ENCODE measurements around the gene ROBO2. TPM values are rescaled to one million over a fixed set of nuclear protein-coding genes. Genes with fewer than 3 reads are reported as not detected.

ROBO2 gene
- total and polyA plus RNA-seq, 10 of the 15 experiments (the other 5 are each of a cell fraction or from before 2014, with no cell fraction given): 0.22 to 2.5 (median 0.81) TPM

DNA sequence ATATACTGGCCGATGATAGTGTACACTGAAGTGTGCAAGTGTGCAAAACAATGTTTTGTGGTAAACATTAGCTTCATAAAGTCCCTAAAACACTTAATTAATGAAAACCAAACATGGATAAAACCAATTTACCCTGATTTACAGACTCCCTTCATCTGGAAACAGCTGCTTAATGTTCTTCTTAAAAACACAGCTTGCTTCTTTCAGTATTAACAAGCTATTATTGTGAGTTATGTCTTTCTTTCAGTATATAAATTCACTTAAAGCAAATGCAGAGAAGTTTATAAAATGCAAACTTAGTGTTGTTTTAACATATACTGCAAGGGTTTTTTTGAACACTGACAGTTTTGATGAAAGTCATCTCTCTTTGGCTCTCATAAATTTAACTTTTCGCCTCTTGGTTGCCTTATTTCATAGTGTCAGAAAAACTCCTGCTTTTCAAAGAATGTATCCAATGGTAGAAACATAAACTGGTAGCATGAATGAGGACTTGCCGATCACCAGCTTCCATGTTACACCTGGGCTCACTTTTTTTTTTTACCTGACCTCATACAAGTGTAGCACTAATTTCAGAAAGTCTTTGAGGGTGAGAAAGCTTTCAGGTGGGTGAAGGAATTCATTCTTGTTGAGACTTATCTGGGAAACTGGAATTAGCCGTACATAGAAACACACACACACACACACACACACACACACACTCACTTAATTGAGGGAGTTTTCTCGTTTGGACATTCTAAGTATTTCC is 532.2 kb downstream of the ROBO2 start:
- Histone ChIP-seq H3K27me3 (replicated peaks in 1 of 2; ENCODE audit: control insufficient read depth in 2 of 2, insufficient read depth in 2 of 2, low read length in 1 of 2) (no peaks in the 10 kb centered on the region), H3K4me2 (ENCODE audit: control insufficient read depth, insufficient read depth) (no peak overlapping the region), H3K9ac (ENCODE audit: control insufficient read depth, insufficient read depth, low read length) (no peak overlapping the region), H3K4me1 (ENCODE audit: control insufficient read depth, insufficient read depth, low read length) (no peaks in the 10 kb centered on the region), H3K36me3 (ENCODE audit: control insufficient read depth in 2 of 2, insufficient read depth in 2 of 2, low read length in 1 of 2) (no peaks in the 10 kb centered on the region), H3K79me2 (ENCODE audit: control insufficient read depth, insufficient read depth, low read length) (no peaks in the 10 kb centered on the region), H2AFZ (ENCODE audit: control insufficient read depth, low read depth, low read length) (no peak overlapping the region), H3K9me3 (replicated peaks; ENCODE audit: control insufficient read depth, insufficient read depth, low read length) (no peaks in the 10 kb centered on the region), H4K20me1 (ENCODE audit: control insufficient read depth, insufficient read depth) (no peaks in the 10 kb centered on the region), H3K4me3 (no peak overlapping the region), H3K27ac (ENCODE audit: control insufficient read depth, insufficient read depth) (no peak overlapping the region)
- CTCF ChIA-PET: no interaction called here
- BruUV-seq (replicated peaks): no TSS peak
- DNase-seq (ENCODE audit: low read depth, low spot score) (no peak), ATAC-seq (no peak), FAIRE-seq (no peak)
- RAD21 ChIA-PET (ENCODE audit: unreplicated experiment): no interaction called here
- SMC1A ChIA-PET (ENCODE audit: uncharacterized antibody, unreplicated experiment): no interaction called here
- intact Hi-C loops (cut with micrococcal nuclease; ENCODE audit: unreplicated experiment) (no loop called here), in situ Hi-C loops (cut with MboI) (no loop called here)
- WGBS (ENCODE audit: insufficient coverage, insufficient replicate concordance, low lambda C conversion rate, missing lambda C conversion rate): 35% methylated on average over 5 of the region's 5 CpGs
- POLR2A ChIA-PET: no interaction called here
- TF ChIP-seq CHD4 (IDR thresholded peaks at IDR 0.05) (no peak), YY1 (IDR thresholded peaks at IDR 0.05; ENCODE audit: low read depth, low read length) (no peak), SREBF2 (IDR thresholded peaks at IDR 0.05; ENCODE audit: low read length) (no peak), NR2C1 (IDR thresholded peaks at IDR 0.05) (no peak)
- TF ChIP-seq, protein P1, sequence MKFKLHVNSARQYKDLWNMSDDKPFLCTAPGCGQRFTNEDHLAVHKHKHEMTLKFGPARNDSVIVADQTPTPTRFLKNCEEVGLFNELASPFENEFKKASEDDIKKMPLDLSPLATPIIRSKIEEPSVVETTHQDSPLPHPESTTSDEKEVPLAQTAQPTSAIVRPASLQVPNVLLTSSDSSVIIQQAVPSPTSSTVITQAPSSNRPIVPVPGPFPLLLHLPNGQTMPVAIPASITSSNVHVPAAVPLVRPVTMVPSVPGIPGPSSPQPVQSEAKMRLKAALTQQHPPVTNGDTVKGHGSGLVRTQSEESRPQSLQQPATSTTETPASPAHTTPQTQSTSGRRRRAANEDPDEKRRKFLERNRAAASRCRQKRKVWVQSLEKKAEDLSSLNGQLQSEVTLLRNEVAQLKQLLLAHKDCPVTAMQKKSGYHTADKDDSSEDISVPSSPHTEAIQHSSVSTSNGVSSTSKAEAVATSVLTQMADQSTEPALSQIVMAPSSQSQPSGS (IDR thresholded peaks at IDR 0.05; ENCODE audit: low read length): no peak

DNA sequence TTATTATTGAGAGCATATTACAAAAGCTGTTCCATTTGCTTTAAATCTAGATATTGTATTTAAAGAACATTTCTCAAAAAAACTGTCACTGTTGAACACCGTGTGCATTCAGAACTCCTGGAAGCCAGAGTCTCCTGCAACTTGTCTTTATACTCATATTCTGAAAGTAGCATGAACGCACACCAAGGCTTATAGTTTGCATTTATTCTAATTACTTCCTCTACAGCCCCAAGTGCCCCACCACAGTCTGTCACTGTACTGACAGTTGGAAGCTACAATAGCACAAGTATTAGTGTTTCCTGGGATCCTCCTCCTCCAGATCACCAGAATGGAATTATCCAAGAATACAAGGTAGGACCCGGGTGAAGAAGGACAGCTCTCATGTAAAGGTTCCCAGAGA is 537.4 kb downstream of the ROBO2 start:
- 30% methylated on average over 3 of the region's 3 CpGs for WGBS (ENCODE audit: insufficient coverage, insufficient replicate concordance, low lambda C conversion rate, missing lambda C conversion rate)
- H3K36me3 ChIP-seq (ENCODE audit: control insufficient read depth in 2 of 2, insufficient read depth in 2 of 2, low read length in 1 of 2): no peaks in the 10 kb centered on the region
- intact Hi-C loops (cut with micrococcal nuclease; ENCODE audit: unreplicated experiment) (no loop called here), in situ Hi-C loops (cut with MboI) (no loop called here)
- ChIA-PET SMC1A (ENCODE audit: uncharacterized antibody, unreplicated experiment) (interaction anchor here (1.2 to 1.6 kb wide), 2 partner anchors 10 to 24 kb away, joined by 3 to 4 read pairs; no protein-coding TSS in a partner anchor), POLR2A (no interaction called here), CTCF (no interaction called here), RAD21 (ENCODE audit: unreplicated experiment) (no interaction called here)
- H4K20me1 ChIP-seq (ENCODE audit: control insufficient read depth, insufficient read depth): no peaks in the 10 kb centered on the region
- no peak overlapping the region for H3K9ac ChIP-seq (ENCODE audit: control insufficient read depth, insufficient read depth, low read length)
- H3K9me3 ChIP-seq (replicated peaks; ENCODE audit: control insufficient read depth, insufficient read depth, low read length): no peaks in the 10 kb centered on the region
- no peak overlapping the region for H3K27ac ChIP-seq (ENCODE audit: control insufficient read depth, insufficient read depth)
- no peak overlapping the region for H2AFZ ChIP-seq (ENCODE audit: control insufficient read depth, low read depth, low read length)
- no peak for FAIRE-seq
- no peaks in the 10 kb centered on the region for H3K79me2 ChIP-seq (ENCODE audit: control insufficient read depth, insufficient read depth, low read length)
- no peak for DNase-seq (ENCODE audit: low read depth, low spot score)
- ATAC-seq: no peak
- H3K4me1 ChIP-seq (ENCODE audit: control insufficient read depth, insufficient read depth, low read length): no peaks in the 10 kb centered on the region
- no peaks in the 10 kb centered on the region for H3K27me3 ChIP-seq (replicated peaks in 1 of 2; ENCODE audit: control insufficient read depth in 2 of 2, insufficient read depth in 2 of 2, low read length in 1 of 2)
- no peak overlapping the region for H3K4me2 ChIP-seq (ENCODE audit: control insufficient read depth, insufficient read depth)
- H3K4me3 ChIP-seq: no peak overlapping the region
- BruUV-seq (replicated peaks): no TSS peak
- no peak for TF ChIP-seq STAT3 (IDR thresholded peaks at IDR 0.05; ENCODE audit: low read depth, low read length)
- TF ChIP-seq RFX5 (IDR thresholded peaks at IDR 0.05; ENCODE audit: low read depth, low read length): no peak
- TF ChIP-seq, protein P2, sequence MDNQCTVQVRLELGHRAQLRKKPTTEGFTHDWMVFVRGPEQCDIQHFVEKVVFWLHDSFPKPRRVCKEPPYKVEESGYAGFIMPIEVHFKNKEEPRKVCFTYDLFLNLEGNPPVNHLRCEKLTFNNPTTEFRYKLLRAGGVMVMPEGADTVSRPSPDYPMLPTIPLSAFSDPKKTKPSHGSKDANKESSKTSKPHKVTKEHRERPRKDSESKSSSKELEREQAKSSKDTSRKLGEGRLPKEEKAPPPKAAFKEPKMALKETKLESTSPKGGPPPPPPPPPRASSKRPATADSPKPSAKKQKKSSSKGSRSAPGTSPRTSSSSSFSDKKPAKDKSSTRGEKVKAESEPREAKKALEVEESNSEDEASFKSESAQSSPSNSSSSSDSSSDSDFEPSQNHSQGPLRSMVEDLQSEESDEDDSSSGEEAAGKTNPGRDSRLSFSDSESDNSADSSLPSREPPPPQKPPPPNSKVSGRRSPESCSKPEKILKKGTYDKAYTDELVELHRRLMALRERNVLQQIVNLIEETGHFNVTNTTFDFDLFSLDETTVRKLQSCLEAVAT (IDR thresholded peaks at IDR 0.05): no peak
- no peak for TF ChIP-seq BHLHE40 (IDR thresholded peaks at IDR 0.05; ENCODE audit: borderline replicate concordance in 1 of 2, low read depth in 2 of 2, low read length in 1 of 2)
- no peak for TF ChIP-seq FOXK2 (IDR thresholded peaks at IDR 0.05)
- TF ChIP-seq ETV6 (conservative IDR thresholded peaks at IDR 0.05 in 1 of 2, IDR thresholded peaks at IDR 0.05 in 1 of 2; ENCODE audit: borderline replicate concordance in 1 of 2, low read depth in 1 of 2): no peak
- no peak for TF ChIP-seq ASH2L (IDR thresholded peaks at IDR 0.05; ENCODE audit: borderline replicate concordance, low read depth)
- no peak for TF ChIP-seq POLR2A (IDR thresholded peaks at IDR 0.05; ENCODE audit: low read depth, low read length)
- no peak for TF ChIP-seq NFIC (IDR thresholded peaks at IDR 0.05; ENCODE audit: low read depth, low read length)

All from GM12878 (cell line).